COLO829 (cell line): ENCODE data around the gene B3GNT3.

Source experiments
- DNase-seq: peaks from one replicate; pipeline ENCODE4 v3.0.0; 2012; ENCODE audit warnings: low spot score

Gene B3GNT3

GRCh38 chr19:17860993-17861360 lies 66.0 kb downstream of the B3GNT3 start:
- no peak for DNase-seq

- no peak for DNase-seq
Measured at GRCh38 chr19:17861542-17862402, 66.8 kb downstream of the B3GNT3 start.

GRCh38 chr19:17862711-17863519 lies 68.0 kb downstream of the B3GNT3 start:
- DNase-seq = no peak
